Measurements from ENCODE around the gene EGLN3.

DNA sequence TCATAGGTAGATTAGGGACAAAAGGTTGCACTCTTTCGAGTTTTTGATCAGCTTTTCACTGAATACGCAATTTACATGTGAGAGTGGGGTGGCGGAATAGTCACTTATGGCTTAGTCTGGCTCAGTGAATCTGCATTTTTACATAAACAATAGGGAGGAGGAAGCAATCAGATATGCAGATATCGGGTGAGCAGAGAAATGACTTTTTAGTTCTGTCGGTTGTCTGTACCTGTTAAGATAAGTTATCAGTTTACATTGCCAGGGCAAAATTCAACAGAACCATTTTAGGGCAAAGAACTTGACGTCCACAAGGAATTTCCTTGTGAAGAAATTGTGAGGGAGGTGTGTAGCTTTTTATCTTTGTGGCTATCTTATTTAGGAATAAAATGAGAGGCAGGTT lies 15.4 kb upstream of the EGLN3 start:
- TF ChIP-seq, protein P1, sequence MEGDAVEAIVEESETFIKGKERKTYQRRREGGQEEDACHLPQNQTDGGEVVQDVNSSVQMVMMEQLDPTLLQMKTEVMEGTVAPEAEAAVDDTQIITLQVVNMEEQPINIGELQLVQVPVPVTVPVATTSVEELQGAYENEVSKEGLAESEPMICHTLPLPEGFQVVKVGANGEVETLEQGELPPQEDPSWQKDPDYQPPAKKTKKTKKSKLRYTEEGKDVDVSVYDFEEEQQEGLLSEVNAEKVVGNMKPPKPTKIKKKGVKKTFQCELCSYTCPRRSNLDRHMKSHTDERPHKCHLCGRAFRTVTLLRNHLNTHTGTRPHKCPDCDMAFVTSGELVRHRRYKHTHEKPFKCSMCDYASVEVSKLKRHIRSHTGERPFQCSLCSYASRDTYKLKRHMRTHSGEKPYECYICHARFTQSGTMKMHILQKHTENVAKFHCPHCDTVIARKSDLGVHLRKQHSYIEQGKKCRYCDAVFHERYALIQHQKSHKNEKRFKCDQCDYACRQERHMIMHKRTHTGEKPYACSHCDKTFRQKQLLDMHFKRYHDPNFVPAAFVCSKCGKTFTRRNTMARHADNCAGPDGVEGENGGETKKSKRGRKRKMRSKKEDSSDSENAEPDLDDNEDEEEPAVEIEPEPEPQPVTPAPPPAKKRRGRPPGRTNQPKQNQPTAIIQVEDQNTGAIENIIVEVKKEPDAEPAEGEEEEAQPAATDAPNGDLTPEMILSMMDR (IDR thresholded peaks at IDR 0.05) = no peak
- no peak for TF ChIP-seq POLR2A (IDR thresholded peaks at IDR 0.05)
